ENCODE measurements around the gene KCTD5. TPM values are rescaled to one million over a fixed set of nuclear protein-coding genes. Genes with fewer than 3 reads are reported as not detected.
A peak's percentile ranks its signal among the peaks of the same experiment; 100 is the strongest.
"Not testable (repeated sequence)": the region's sequence is repeated elsewhere in the genome, so short reads cannot be mapped to it uniquely, and the experiment has no call there.

The KCTD5 gene
- total RNA-seq, 2 donors from 2014 or later: 27.8 to 46.9 TPM

DNA sequence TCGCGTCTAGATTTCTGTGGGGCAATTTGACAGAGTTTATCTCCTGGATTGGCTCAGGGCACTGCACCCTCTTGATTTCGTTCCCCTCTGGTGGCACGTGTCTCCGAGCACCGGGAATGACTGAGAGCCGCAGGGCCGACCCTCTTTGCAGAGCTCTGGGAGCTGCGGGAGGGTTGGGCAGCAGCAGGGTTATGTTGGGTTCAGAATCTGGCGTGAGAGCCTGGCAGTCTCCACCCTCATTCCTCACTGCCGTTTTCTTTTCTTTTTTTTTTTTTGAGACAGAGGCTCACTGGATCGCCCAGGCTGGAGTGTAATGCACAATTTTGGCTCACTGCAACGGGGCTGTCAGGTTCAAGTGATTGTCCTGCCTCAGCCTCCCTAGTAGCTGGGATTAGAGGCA lies 7.1 kb downstream of the KCTD5 start:
- H3K36me3 Mint-ChIP-seq; H3K27ac Mint-ChIP-seq; ATAC-seq; DNase-seq (ENCODE audit: low spot score in 2 of 2); H3K9me3 Mint-ChIP-seq: not testable (repeated sequence)

DNA sequence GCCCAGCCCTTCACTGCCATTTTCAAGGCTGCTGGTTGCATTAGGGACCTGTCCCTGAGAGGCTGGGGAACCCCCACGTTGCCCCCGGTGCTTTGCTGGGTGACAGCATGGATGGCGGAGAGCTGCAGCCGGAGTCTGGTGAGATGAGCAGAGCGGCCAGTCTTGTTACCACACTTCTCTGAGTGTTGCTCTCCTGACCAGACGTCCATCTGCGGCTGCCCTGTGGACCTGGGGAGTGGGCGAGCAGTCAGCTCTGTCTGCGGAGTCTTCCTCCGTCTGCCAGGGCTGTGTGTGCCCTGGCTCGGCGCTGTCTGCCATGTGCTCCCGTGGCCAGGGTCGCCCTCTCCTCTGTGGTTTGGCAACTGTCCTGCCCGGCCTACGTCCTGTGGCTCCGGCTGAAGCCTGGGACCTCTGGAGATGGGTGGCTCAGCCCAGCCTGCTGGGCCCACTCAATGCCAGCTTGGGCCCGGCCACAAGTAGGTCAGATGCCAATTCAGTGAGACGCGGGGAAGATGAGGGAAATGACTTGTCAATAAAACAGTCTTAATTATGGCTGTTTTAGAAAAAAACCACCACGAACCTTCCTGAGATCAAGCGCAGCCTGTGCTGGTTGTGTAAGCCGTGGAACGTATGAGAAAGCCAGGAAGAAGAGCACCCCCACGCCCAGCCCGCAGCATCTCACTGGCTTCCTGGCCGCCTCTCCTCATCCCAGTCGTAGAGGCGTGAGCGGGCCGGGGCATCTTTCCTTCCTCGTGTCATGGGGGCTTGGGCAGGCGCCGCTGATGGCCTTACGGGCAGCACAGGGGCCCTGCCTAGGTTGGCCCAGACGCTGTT lies 7.9 kb downstream of the KCTD5 start:
- Mint-ChIP-seq H3K36me3 (peaks cover 0 to 6% of the 10 kb centered on the region in 2 donors), H3K27ac (peak overlapping the region; percentile 65 to 88), H3K9me3 (no peaks in the 10 kb centered on the region)
- DNase-seq (ENCODE audit: low spot score in 2 of 2) (no peak), ATAC-seq (no peak)

DNA sequence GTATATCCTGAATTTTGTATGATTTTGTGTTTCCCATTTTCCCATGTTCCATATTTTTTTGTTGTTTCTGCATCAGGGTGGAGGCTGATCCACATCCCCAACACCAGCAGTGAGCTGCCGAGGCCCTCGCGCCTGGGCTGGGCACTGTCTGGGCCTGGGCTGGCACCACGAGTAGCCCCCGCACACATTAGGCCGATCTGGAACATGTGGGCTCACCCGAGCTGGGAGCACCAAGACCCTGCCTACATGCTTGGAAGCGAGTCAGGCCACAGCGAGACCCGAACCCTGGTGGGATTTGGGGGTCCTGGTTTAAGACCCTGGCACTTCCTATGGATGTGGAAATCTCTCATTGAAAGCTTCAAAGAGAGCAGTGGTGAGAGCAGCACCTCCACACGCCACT lies 8.5 kb downstream of the KCTD5 start:
- DNase-seq (ENCODE audit: low spot score in 2 of 2): no peak
- ATAC-seq: no peak
- peaks cover 0 to 6% of the 10 kb centered on the region in 2 donors for H3K36me3 Mint-ChIP-seq
- H3K9me3 Mint-ChIP-seq: no peaks in the 10 kb centered on the region
- peak overlapping the region; percentile 65 to 68 for H3K27ac Mint-ChIP-seq

DNA sequence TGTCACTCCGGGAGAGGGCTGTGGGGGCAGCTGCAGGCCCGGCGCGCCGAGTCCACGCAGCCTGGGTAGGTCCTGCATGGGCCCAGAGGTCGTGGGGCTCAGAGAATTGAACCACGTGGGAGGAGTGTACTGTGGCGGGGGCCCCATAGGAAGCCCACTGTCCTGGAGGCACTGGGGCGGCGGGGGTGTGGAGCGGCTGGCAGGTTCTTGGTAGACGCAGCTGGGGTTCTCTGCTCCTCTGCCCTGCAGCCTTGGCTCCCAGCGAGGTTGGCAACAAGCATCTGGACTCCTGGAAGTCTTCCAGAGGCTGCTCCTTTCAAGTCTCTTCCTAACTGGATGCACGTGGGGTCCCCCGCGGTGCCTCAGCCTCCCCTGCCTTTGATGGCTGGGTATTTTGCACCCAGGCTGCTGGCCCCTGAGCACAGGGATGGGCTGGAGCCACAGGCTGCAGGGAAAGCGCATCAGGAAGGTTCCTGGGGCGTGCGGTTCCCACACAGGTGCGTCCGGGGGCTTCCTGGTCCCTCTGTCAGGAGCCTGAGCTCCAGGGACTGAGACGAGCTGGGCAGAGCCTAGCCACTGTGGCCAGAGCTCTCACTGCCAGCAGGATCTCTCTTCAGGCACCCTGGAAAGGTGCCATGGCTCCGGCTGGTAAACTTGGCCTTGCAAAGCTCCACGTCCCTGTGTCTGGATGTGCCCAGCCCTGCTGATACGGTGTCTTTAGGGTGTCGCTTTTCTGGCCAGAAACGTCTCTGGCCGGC lies 9.3 kb downstream of the KCTD5 start:
- Mint-ChIP-seq H3K36me3 (peaks cover 0 to 6% of the 10 kb centered on the region in 2 donors), H3K27ac (peak overlapping the region in 1 of 2 donors; percentile 65), H3K9me3 (no peaks in the 10 kb centered on the region)
- ATAC-seq (no peak), DNase-seq (ENCODE audit: low spot score in 2 of 2) (no peak)

DNA sequence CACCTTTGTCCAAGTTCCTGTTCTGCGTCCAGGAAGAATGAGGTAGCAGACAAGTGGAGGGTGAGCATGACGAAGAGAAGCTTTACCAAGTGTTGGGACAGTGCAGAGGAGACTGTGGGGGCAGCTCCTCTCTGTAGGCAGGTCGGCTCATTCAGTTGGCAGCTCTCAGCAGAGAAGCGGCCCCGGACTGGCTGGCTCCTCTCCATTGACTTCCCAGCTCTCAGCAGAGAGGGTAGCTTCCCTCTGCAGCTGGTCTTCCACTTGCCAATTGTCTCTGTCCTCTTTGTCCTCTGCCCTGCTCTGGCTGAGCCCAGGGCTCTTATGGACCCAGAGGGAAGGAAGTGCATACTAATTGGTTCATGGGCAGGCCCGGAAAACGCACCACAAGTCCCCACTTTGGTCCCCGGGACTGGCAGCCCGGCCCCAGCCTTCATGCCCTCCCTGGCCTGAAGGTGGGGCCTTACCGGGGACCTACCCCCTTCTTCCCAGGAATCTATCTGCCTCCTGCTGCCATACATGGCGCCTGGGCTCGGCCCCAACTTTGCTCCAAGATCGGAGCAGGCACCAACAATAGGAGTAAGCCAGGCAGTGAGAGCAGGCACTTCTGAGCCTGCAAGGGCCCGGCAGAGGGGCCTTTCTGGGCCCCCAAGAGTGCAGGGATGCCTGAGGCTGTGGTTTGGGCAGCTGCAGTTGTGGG lies 10.1 kb downstream of the KCTD5 start:
- Mint-ChIP-seq H3K27ac (no peak overlapping the region), H3K36me3 (peaks cover 0 to 6% of the 10 kb centered on the region in 2 donors), H3K9me3 (no peaks in the 10 kb centered on the region)
- ATAC-seq (no peak), DNase-seq (ENCODE audit: low spot score in 2 of 2) (no peak)

DNA sequence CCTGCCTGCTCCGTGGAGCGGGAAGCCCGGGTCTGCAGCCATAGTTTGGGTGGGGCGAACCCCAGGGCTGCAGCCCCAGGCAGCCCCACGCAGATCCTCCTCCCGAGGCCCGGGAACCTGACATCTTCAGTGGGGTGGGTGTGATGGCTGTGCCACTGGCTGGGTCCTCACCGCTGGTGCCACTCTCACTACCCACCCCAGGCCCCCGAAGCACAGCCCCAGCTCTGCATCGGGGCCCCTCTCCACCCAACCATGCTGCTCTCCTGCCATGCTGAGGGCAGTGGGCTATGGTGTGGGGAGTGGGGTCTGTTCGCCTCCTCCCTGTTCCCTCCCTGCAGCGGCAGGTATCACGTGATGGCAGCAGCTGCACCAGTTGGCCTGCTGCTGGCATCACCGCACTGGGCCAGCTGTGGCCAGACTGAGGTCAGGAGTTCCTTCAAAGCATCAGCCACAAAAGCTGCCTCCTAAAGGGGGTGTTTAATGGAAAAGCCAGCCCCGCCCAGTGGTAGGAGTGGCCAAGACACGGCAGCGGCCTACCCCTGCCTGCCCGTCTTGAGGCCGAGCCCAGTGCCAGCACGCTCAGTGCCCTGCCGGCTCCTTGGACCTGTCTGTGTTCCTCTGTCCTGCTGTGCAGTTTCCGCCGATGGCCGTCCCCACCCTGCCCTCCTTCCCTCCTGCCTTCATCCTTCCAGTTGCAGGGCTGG lies 10.8 kb downstream of the KCTD5 start:
- H3K9me3 Mint-ChIP-seq: no peaks in the 10 kb centered on the region
- H3K27ac Mint-ChIP-seq: no peak overlapping the region
- peaks cover 0 to 6% of the 10 kb centered on the region in 2 donors for H3K36me3 Mint-ChIP-seq
- ATAC-seq: peak in 1 of 2 donors; percentile 18
- no peak for DNase-seq (ENCODE audit: low spot score in 2 of 2)

DNA sequence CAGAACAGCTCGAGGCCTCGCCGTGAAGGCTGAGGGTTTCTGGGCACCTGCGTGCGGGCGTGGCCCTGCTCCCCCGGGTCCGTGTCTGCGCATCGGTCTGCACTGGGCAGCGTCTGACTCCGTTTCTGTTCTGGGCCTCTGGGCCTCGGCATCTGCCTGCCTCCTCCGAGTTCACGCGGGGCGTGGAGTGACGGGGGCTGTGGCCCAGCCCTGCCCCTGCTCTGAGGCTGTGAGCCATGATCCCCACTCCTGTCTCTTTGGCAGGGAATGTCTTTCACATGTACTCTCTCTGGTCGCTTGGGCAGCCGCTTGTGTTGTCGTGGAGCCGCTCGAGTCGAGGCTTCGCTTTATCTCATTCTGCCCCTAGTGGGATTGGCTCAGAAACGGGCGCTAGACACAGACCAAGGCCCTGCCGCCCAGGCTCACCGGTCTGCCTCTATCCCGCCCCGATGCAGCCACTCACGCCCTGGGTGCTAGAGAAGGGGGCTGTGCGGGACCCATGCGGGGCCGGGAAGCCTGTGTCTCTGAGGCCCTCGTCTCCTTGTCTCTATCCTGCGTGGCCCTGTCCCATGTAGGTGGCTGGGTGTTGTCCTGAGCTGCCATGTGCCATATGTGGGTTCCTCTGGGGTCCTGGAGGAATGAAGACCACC lies 14.4 kb downstream of the KCTD5 start:
- H3K27ac Mint-ChIP-seq: peak overlapping the region in 1 of 2 donors; percentile 39
- DNase-seq (ENCODE audit: low spot score in 2 of 2); ATAC-seq; H3K9me3 Mint-ChIP-seq; H3K36me3 Mint-ChIP-seq: not testable (repeated sequence)

DNA sequence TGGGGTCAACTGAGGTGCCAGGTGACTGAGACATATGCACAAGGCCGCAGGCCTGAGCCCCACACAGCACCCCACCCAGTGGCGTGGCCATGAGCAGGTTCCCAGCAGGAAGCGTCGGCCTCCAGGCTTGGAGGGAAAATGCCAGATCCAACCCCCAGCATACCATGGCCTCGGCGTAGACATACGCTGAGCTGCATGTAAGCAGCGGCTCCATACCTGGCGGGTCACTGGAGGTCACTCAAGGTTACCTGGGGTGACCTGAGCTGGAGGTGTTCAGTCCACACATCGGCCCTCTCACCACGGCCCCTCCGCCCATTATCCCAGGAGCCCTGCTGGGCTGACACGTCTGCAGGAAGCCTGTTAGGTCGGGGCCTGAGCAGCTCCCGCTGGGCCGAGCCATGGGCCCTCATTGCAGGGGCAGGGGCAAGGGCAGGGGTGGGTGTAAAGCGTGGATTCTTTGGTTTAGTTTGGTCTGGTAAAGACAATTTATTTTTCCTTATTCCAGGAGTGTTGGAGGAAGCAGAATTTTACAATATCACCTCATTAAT lies 15.2 kb downstream of the KCTD5 start:
- H3K36me3 Mint-ChIP-seq: peaks cover 0 to 5% of the 10 kb centered on the region in 2 donors
- ATAC-seq (no peak), DNase-seq (ENCODE audit: low spot score in 2 of 2) (no peak)
- no peak overlapping the region for H3K27ac Mint-ChIP-seq
- no peaks in the 10 kb centered on the region for H3K9me3 Mint-ChIP-seq

DNA sequence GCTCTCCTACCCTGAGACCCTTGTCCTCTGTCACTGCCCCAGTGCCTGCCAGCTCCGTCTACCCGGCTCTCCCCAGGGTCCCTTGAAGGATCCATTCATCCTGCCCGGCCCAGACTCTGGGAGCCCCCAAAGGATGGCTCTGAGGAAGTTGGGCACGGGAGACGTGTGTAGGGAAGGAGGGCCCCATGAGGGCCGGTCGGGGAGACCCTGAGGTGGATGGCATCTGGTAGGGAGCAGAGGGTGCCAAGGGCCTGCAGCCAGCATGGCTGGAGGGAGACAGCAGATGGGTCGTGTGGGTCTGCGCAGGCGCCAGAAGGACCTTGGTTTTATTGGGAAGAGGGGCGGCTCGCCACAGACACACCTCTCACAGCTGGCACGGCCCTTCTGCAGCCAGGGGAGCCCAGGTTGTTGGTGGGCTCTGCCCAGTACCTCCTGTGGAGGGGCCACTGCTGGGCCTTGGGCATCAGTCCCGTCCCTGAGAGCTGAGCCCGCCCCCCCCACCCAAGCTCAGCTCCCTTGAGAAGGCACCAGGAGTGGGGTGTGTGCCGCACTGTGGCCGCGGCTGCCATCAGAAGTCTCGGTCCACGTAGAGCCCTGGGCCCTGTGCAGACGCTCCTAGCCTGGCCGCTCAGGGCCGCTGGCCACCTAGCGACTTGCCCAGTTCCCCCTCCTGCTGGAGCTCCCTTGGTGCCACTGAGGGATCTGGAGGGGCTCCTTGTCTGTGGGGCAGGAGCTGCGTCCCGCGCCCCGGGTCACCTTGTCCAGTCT lies 16.0 kb downstream of the KCTD5 start:
- ATAC-seq (no peak), DNase-seq (ENCODE audit: low spot score in 2 of 2) (no peak)
- peaks cover 0 to 5% of the 10 kb centered on the region in 2 donors for H3K36me3 Mint-ChIP-seq
- H3K9me3 Mint-ChIP-seq: no peaks in the 10 kb centered on the region
- no peak overlapping the region for H3K27ac Mint-ChIP-seq

DNA sequence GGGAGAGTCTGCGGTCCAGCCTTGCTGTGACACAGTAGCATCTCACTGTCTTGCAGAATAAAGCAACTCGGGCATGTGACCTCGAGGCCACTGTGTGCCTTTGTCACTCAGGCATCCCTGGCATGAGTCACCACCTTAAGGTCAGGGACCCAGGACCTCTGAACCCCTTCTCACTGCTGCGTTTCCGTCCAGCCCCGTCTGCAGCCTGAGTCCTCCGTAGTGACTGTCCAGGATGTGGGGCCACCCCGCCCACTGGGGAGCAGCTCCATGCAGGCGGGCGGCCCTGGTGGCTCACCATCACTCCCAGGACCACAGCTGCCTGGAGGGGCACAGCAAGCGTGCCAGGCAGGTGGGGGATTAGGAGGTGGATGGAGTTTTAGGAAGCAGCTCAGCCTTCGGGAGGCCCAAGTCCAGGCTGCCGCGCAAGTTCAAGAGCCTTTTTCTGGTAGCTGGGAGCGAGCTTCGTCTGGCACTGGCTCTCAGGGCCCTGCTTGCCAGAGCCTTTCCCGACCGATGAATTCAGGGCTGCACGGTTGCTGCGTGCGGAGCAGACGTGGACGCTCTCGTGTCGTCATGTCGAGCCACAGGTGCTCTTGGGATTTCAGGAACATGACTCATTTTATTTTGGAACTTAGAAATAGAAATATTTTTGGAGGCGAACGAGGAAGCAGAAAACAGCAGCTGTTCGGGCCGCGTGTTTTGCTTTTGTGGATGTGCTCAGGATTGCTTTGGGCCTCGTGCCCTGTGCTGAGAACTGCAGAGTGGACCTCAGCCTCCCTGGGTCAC lies 16.8 kb downstream of the KCTD5 start:
- DNase-seq (ENCODE audit: low spot score in 2 of 2): no peak
- H3K27ac Mint-ChIP-seq: peak overlapping the region in 1 of 2 donors; percentile 55
- no peaks in the 10 kb centered on the region for H3K9me3 Mint-ChIP-seq
- peaks cover 0 to 5% of the 10 kb centered on the region in 2 donors for H3K36me3 Mint-ChIP-seq
- peak in 1 of 2 donors; percentile 49 for ATAC-seq

DNA sequence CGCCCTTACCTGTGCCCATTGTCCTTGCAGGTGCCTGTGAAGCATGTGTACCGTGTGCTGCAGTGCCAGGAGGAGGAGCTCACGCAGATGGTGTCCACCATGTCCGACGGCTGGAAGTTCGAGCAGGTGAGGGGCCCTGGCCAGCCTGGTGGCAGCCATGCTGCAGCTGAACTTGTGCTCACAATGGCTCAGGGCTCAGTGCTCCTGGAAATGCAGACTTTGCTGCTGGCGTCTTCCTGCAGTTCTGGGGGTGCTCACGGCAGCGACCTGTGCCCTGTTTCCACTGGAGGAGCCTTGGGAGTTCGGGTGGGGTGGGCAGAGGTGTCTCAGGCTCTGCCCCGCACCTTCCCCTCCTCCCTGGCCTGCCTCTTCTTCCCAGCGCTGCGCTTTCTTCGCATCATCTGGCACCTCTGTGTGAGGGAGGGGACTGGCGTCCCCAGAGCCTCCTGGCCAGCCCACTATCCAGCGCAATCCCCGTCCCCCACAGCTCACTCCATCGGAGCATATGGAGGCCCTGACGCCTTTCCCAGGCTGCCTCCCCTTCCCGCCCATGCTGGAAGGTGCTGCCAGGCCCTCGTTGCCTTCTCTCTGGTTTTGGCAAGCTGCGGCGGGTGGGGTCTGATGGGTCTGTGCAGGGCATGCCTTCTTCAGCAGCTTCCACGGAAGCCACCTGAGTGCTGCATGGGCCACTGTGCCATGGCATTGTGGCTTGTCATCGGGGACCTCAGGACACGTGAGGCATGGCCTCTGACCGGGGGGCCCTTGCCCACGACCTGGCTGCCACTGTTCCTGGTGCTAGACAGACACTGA lies 17.7 kb downstream of the KCTD5 start:
- Mint-ChIP-seq H3K9me3 (no peaks in the 10 kb centered on the region), H3K36me3 (peaks cover 0 to 5% of the 10 kb centered on the region in 2 donors)
- no peak for ATAC-seq

DNA sequence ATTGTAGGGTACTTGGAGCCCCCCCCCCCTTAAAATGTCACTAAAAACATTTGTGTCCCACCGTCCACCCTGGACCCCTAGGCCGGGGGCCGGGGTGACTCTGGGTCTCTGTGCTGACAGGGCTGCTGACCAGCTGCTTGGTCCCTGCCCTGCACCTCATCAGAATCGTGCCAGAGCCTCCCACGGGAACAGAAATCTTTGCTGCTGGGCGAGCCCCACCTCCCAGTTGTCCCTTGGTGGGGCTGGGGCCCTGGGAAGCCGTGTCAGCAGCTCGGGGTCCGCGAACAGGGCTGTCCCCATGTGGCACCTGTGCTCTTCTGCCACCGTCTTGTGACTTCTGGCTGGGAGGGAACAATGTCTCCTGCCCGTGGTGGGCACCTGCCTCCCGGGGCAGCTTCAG lies 18.5 kb downstream of the KCTD5 start:
- H3K36me3 Mint-ChIP-seq: peaks cover 0 to 5% of the 10 kb centered on the region in 2 donors
- ATAC-seq (no peak), DNase-seq (ENCODE audit: low spot score in 2 of 2) (no peak)
- no peaks in the 10 kb centered on the region for H3K9me3 Mint-ChIP-seq
- H3K27ac Mint-ChIP-seq: no peak overlapping the region

More for the DNA sequence above, 17.7 kb downstream of the KCTD5 start:
- H3K27ac Mint-ChIP-seq: no peak overlapping the region
- DNase-seq (ENCODE audit: low spot score in 2 of 2): no peak

DNA sequence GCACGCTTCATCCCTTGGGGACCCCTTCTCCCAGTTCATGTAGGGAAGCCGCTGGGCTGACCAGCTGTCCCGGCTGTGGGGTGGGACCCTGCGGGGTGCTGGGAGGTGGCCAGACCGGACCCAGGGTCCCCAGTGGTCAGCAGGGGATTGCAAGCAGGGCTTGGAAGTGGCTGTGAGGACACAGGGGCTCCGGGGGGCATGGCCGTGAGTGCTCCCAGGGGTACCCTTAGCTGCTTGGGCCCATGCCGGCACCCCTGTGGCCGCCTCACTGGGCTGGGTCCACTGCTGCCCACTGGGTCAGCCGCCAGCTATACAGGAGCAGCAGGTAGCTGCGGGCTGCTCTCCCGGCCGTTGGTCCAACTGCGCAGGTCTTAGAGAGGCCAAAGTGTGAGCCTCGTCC lies 18.9 kb downstream of the KCTD5 start:
- H3K36me3 Mint-ChIP-seq: peaks cover 0 to 5% of the 10 kb centered on the region in 2 donors
- no peaks in the 10 kb centered on the region for H3K9me3 Mint-ChIP-seq
- no peak for ATAC-seq
- no peak for DNase-seq (ENCODE audit: low spot score in 2 of 2)
- no peak overlapping the region for H3K27ac Mint-ChIP-seq

Data from activated naive CD4-positive, alpha-beta T cell treated with anti-CD3 and anti-CD28 coated beads, Interleukin-2, amount 50 U/mL, for 72 hours (primary cell).